Measurements from ENCODE around the gene PLEKHG5.

Gene PLEKHG5

DNA sequence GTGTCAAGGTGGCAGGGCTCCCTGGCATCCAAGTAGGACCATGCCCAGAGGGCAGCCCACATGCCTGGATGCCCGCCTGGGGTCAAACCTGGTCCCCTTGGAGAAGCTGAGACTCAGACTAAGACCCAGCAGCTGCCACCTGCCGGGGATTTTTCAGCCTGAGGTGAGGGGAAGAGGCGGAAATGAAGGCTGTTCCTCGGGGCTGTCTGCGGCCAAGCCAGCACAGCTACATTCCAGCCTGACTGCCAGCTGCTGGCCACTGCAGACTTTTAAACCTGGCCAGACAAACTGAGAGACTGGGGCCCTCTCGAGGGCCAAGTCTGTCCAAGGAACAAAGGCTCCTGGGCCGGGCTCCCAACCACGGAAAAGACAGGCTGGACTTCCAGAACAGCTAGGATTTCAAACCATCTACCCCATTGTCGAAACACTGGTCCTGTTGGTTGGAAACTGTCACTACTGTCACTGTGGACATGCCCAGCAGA lies 21.9 kb upstream of the PLEKHG5 start:
- TF ChIP-seq, protein P1, sequence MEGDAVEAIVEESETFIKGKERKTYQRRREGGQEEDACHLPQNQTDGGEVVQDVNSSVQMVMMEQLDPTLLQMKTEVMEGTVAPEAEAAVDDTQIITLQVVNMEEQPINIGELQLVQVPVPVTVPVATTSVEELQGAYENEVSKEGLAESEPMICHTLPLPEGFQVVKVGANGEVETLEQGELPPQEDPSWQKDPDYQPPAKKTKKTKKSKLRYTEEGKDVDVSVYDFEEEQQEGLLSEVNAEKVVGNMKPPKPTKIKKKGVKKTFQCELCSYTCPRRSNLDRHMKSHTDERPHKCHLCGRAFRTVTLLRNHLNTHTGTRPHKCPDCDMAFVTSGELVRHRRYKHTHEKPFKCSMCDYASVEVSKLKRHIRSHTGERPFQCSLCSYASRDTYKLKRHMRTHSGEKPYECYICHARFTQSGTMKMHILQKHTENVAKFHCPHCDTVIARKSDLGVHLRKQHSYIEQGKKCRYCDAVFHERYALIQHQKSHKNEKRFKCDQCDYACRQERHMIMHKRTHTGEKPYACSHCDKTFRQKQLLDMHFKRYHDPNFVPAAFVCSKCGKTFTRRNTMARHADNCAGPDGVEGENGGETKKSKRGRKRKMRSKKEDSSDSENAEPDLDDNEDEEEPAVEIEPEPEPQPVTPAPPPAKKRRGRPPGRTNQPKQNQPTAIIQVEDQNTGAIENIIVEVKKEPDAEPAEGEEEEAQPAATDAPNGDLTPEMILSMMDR (IDR thresholded peaks at IDR 0.05) = no peak

DNA sequence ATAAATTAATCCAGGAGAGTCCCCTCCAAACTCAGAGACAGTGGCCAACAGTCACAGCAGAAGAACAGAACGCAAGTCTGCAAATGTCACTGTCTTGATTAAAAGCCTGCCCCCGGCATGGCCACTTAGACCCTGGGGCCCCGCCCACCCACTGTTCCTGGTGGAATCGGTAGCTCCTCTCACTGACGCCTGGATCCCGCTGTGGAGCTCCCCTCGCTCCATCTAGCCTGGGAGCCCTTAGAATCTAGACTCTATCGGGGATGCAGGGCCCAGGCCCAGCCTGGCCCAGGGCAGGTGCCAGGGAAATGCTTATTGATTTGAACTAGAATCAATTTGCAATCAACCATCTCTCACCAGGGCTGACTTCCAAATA lies 21.4 kb upstream of the PLEKHG5 start:
- TF ChIP-seq, protein P1 (IDR thresholded peaks at IDR 0.05) = no peak

DNA sequence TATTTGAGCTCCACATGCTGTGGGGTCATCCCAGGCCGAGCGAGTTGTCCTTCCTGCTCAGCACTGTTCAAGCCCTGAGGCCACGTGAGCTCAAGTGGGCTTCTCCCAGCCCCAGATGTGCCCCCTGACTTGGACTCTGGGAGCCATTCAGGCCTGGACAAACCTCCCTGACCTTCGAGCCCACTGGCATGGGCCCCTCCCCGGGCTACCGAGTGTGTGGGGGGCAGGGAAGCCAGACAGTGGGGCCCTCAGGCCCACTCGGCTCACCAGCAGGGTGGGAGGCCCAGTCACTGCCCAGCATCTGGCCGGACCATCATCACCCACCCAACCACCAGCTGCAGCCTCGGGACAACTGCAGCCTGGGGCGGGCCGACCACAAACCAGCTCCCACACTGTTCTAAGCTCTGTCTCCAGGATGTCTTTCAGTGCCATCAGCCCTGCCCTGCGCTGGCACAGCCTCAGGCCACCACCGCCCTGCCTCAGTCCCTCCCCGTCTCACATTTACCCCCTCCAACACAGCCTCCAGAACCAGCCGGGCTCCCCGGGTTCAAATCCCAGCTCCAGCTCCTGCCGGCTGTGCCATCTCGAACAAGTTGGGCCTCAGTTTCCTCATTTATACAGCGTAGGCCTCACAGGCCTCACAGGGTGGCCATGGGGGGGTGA lies 20.9 kb upstream of the PLEKHG5 start:
- TF ChIP-seq, protein P1 (IDR thresholded peaks at IDR 0.05) = no peak

DNA sequence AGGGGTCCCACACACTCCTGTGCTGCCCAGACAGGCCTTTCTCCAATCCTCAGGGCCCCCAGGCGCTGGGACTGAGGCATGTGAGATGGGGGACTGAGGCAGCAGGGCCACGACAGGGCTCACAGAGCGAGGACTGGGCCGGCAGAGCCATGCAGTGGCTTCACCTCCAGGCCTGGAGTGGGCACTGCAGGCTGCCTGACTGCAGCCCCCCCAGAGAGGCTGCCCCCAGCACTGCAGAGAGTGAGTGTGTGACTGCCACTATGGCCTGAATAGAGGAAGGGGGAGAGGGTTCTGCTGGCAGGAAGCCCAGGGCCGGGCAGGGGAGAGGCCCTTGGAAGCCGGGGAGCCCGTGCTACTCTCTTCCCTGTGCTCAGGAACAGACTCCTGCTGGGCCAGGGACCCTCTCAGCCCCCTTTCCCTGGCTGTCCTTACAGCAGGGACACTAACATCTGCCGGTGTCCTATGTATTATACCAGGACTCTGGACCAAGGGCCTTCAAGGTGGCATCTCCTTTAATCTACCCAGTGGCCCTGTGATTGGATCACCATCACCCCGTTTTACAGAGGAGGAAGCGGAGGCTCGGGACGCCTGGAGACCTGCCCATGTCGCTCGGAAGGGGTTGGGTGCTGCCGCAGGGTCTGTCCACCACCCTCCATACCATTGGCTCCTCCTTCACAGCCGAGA lies 20.2 kb upstream of the PLEKHG5 start:
- TF ChIP-seq, protein P1 (IDR thresholded peaks at IDR 0.05) = no peak

DNA sequence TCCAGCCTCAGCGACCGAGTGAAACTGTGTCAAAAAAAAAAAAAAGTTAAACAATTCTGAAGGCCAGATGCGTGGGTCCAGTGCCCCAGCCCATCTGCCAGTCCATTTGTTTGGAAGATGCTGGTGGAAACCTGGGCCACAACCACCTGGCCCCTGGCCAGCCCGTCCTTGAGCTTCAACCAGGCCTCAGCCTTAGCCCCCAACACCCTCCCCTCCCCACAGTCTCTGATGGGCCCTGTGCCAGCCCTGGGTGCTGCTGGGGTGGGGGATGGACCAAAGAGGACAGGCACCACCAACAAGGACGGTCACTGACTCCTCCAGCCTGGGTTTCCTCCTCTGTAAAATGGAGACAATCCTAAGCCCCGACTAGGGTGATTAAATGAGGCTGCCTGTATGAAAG lies 19.6 kb upstream of the PLEKHG5 start:
- TF ChIP-seq, protein P1 (IDR thresholded peaks at IDR 0.05) = no peak

DNA sequence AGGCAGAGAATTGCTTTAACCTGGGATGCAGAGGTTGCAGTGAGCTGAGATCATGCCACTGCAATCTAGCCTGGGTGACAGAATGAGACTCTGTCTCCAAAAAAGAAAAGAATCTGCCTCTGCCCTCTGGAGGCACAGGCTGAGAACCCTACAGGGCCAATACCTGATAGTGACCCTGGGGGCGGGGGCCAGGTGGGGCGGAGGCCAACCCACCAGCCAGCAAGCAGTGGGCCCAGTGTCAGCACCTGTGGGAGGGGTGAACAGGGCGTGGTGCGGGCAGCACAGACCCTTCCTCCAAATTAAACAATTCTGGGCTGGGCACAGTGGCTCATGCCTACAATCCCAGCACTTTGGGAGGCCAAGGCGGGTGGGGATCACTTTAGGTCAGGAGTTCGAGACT lies 19.0 kb upstream of the PLEKHG5 start:
- TF ChIP-seq, protein P1 (IDR thresholded peaks at IDR 0.05) = no peak

DNA sequence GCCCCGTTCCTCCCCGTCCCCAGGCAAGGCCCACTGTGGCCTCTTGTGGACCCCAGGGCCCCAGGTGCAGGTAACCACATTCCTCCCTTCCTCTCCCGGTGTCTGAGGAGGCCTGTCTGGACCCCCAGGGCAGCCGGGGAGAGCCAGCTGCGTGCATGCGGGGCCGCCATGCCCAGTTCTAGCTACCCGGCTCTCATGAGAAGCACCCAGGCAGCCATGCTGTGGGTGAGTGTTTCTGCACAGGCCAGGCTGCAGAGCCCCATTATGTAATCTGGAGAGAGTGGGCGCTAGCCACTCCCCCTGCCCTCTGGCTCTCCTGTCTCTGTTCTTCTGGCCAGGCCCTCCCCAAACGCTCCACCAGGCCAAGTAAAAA lies 18.4 kb upstream of the PLEKHG5 start:
- TF ChIP-seq, protein P1 (IDR thresholded peaks at IDR 0.05) = no peak

Measured in LNCAP (cell line).